Mucosa of stomach (tissue), 1 donor: Measurements from ENCODE around the gene PRPH2.

Experiments
- H3K27me3 ChIP-seq: one replicate; pipeline ENCODE4 v1.7.0; 2013; ENCODE audit warnings: mild to moderate bottlenecking, low read length; ENCODE audit not compliant: control insufficient read depth, insufficient read depth
- H3K36me3 ChIP-seq: one replicate; pipeline ENCODE4 v1.7.0; 2013; ENCODE audit warnings: low read length; ENCODE audit not compliant: control insufficient read depth, insufficient read depth
- H3K4me1 ChIP-seq: one replicate; pipeline ENCODE4 v1.7.0; 2013; ENCODE audit warnings: mild to moderate bottlenecking, low read length; ENCODE audit not compliant: control insufficient read depth, insufficient read depth
- H3K4me3 ChIP-seq: one replicate; pipeline ENCODE4 v1.7.0; 2013; ENCODE audit warnings: low read length
- H3K9ac ChIP-seq: one replicate; pipeline ENCODE4 v1.7.0; 2013; ENCODE audit warnings: mild to moderate bottlenecking, low read length, moderate library complexity
- H3K9me3 ChIP-seq: one replicate; pipeline ENCODE4 v1.7.0; 2013; ENCODE audit warnings: mild to moderate bottlenecking, low read length, moderate library complexity; ENCODE audit not compliant: control insufficient read depth
- donor health status: Pancreatic carcinoma.

Gene PRPH2, protein sequence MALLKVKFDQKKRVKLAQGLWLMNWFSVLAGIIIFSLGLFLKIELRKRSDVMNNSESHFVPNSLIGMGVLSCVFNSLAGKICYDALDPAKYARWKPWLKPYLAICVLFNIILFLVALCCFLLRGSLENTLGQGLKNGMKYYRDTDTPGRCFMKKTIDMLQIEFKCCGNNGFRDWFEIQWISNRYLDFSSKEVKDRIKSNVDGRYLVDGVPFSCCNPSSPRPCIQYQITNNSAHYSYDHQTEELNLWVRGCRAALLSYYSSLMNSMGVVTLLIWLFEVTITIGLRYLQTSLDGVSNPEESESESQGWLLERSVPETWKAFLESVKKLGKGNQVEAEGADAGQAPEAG

DNA sequence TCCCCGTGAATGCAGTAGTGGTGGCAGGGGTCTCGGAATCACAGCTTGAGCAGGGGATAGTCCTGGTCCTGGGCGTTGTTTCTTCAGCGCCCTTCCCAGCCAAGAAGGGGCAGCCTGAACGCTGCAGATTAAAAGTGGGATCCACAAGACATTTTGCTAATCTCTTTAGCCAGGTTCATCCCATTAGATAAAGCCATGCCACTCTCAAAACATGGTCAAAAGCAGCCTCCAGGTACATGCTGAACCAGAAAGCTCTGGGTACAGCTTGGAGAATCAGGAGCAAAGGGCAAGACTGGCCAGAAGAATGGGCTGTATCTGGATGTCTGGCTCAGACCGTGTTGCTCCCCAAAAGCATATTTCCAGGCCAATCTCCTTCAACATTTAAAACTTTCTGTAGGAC is at the start of gene PRPH2:
Gene PRPH2, minus strand, starts transcription at position 101 of the 400 bp plus-strand sequence. CDS start 263 bp downstream, outside the sequence.
- Histone ChIP-seq H3K4me1 (peaks cover 9% of the 10 kb centered on the region), H3K27me3 (no peaks in the 10 kb centered on the region), H3K9ac (no peak within 1 kb of the TSS), H3K36me3 (no peaks in the 10 kb centered on the region), H3K9me3 (no peaks in the 10 kb centered on the region), H3K4me3 (no peak within 1 kb of the TSS)

DNA sequence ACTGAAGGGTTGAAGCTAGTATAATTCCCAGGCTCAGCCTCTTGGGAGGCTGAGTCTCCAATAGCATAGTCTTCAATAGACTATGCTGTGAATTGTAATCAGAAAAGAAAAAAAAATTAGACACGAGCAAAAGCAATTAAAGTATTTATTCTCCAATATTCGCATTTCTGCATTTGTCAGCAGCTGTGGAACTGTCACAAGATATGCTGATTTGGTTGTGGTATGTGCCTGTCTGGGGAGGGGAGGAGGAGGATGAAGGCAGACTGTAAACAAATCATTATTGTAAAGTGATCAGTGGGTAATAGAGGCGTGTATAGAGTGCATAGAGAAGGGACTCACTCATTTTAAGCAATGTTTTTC is 49.3 kb upstream of the PRPH2 start:
- Histone ChIP-seq H3K9ac (no peak overlapping the region), H3K27me3 (no peaks in the 10 kb centered on the region), H3K4me3 (no peak overlapping the region), H3K4me1 (peaks cover 18% of the 10 kb centered on the region), H3K9me3 (no peaks in the 10 kb centered on the region), H3K36me3 (no peaks in the 10 kb centered on the region)

DNA sequence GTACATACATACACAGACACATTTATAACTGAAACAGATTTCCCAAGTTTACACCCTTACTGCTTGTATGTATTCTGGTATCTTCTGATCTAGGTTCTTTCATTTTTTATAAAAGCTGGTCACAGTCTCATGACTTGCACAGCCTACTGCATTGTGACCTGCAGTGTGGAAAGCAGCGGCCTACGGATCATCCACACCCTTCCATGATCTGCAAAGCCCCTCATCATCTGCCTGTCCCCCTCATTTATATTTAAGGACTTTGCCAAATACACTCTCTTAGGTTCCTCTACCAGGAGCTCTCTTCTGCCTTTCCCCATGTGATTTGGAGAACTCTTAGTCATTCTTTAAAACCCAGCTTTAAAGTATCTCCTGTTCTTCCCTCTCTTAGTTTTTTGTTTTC is 47.4 kb upstream of the PRPH2 start:
- H3K4me1 ChIP-seq, result peaks cover 13% of the 10 kb centered on the region

DNA sequence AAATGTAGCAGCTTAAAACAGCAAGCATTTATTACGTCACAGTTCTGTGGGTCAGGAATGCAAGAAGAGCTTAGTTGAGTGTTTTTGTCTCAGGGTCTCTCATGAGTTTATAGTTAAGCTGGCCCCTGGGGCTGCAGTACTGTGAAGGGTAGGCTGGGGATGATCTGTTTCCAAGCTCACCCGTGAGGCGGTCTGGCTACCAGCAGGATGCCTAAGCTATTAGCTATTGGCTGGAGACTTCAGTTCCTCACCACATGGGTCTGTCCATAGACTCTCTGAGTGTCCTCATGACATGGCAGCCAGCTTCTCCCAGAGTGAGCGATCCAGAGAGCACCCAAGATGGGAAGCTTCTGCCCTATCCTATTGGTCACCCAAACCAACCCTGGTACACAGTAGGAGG is 46.7 kb upstream of the PRPH2 start:
- H3K4me3 ChIP-seq, result no peak overlapping the region

More for the DNA sequence above, 47.4 kb upstream of the PRPH2 start:
- no peak overlapping the region for H3K9ac ChIP-seq
- no peaks in the 10 kb centered on the region for H3K36me3 ChIP-seq
- H3K27me3 ChIP-seq, result no peaks in the 10 kb centered on the region
- H3K4me3 ChIP-seq, result no peak overlapping the region
- no peaks in the 10 kb centered on the region for H3K9me3 ChIP-seq

DNA sequence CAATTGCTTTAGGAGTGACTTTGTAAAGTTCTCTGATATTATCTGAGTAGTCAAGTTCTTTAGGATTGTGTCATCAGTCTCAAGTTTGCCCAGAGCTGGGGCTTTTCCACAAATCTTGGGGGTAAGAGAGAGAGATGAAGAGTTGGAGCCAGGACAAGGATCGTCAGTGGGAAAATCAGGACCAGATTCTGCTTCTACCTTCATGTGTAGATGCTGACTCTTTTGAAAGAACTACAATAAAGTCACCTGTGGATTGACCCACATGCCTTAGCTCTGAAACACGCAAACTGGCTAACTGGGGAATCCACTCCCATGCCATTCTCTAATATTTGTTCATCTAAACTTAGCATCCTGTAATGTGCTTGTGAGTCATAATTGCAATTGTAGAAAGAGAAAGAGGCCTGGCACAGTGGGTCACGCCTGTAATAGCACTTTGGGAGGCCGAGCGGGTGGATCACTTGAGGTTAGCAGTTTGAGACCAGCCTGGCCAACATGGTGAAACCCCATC is 43.8 kb upstream of the PRPH2 start:
- H3K9me3 ChIP-seq, result no peaks in the 10 kb centered on the region
- no peak overlapping the region for H3K9ac ChIP-seq
- no peaks in the 10 kb centered on the region for H3K27me3 ChIP-seq
- no peaks in the 10 kb centered on the region for H3K36me3 ChIP-seq
- peaks cover 5% of the 10 kb centered on the region for H3K4me1 ChIP-seq
- no peak overlapping the region for H3K4me3 ChIP-seq

More for the DNA sequence above, 46.7 kb upstream of the PRPH2 start:
- Histone ChIP-seq H3K27me3 (no peaks in the 10 kb centered on the region), H3K4me1 (peaks cover 7% of the 10 kb centered on the region), H3K9me3 (no peaks in the 10 kb centered on the region), H3K9ac (no peak overlapping the region), H3K36me3 (no peaks in the 10 kb centered on the region)

DNA sequence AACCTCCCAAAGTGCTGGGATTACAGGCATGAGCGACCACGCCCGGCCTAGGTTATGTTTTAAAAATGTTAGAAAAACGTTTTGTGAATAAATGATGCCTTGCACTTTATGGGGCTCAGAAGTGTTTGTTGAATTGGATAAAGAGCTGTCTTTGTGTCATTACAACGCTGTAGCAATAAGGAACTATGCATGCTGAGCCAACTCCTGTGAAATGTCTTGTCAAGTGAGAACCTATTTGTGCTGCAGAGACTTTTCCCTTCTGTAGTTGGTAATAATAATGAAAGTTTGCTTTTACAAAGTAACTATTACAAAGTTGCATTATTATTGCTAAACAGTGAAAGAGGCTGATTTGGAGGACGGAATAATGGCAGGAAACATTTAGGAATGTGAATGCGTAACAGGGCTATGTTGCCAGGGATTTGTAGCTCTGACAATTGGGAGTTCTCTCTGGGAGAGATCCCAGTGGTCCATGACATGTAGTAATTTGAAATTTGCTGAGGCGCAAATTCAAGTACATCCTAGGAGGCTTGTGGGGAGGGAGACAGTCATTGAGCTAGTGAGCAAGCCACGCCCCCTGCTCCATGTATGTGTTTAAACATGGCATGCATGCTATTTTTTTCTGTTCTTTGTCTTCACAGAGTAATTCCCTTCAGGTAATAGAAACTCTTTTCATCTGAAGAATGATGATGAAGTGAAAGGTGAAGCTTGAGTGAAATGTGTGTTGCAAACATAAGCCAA is 42.7 kb upstream of the PRPH2 start:
- no peaks in the 10 kb centered on the region for H3K36me3 ChIP-seq
- H3K4me3 ChIP-seq, result no peak overlapping the region
- no peak overlapping the region for H3K9ac ChIP-seq
- H3K4me1 ChIP-seq, result no peaks in the 10 kb centered on the region
- H3K9me3 ChIP-seq, result no peaks in the 10 kb centered on the region
- H3K27me3 ChIP-seq, result no peaks in the 10 kb centered on the region

DNA sequence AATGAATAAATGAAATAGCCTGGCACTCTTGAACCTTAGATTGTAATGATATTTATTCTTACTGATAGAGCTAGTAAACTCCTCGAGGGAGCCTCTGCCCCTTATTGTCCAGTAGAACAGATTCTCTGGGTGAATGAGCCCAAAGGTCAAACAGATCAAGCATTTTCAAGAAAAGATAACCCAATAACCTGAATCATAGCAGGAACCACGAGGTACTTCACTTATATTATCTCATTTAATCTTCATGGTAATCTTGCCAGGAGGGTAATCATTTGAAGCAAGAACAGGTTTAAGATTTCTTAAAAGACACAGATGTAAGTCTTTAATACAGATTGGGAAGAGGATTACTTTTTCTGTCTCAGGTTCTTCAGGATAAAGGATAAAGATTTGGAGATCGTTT is 40.6 kb upstream of the PRPH2 start:
- Histone ChIP-seq H3K4me1 (no peaks in the 10 kb centered on the region), H3K9me3 (no peaks in the 10 kb centered on the region), H3K4me3 (no peak overlapping the region), H3K9ac (no peak overlapping the region), H3K27me3 (no peaks in the 10 kb centered on the region), H3K36me3 (no peaks in the 10 kb centered on the region)

DNA sequence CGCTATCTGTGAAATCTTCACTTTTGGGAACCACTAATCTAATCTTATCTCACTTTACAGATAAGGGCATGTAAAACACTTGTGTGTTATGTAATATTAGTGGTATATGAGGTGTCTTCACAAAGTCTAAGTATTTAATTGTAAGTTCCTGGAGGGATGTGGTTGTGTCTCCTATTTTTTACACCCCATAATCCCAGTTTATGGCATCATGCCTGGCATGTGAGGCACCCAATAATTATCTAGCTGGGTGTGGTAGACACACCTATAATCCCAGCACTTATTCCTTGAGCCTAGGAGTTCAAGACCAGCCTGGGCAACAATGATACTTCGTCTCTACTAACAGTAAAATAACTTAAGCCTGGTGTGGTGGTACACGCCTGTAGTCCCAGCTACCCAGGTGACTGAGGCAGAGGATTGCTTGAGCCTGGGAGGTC is 40.0 kb upstream of the PRPH2 start:
- Histone ChIP-seq H3K4me3 (no peak overlapping the region), H3K36me3 (no peaks in the 10 kb centered on the region), H3K9ac (no peak overlapping the region), H3K4me1 (no peaks in the 10 kb centered on the region), H3K9me3 (no peaks in the 10 kb centered on the region), H3K27me3 (no peaks in the 10 kb centered on the region)

DNA sequence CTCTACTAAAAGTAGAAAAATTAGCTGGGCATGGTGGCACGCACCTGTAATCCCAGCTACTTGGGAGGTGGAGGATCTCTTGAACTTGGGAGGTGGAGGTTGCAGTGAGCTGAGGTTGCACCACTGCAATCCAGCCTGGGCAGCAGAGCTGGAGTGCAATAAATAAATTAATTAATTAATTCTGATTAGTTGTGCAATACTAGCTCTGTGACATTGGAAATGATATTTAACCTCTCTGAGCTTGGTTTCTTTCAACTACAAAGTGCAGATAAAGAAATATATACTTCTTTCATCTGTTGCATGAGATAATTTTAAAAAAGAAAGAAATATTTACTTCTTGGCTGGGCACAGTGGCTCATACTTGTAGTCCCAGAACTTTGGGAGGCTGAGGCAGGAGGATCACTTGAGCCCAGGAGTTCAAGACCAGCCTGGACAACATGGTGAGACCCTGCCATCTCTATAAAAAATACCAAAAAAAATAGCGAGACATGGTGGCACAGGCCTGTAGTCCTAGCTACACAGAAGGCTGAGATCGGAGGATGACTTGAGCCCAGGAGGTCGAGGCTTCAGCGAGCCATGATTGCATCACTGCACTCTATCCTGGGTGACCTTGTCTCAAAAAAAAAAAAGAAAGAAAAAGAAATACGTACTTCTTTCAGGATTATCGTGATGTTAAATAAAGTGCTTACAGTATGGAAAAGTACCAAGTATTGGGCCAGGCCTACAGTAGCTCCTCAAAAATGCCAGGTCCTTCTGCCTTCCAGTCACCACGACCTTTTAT is 39.1 kb upstream of the PRPH2 start:
- no peaks in the 10 kb centered on the region for H3K27me3 ChIP-seq
- H3K9ac ChIP-seq, result no peak overlapping the region
- H3K9me3 ChIP-seq, result no peaks in the 10 kb centered on the region
- no peak overlapping the region for H3K4me3 ChIP-seq
- H3K36me3 ChIP-seq, result no peaks in the 10 kb centered on the region
- no peaks in the 10 kb centered on the region for H3K4me1 ChIP-seq

DNA sequence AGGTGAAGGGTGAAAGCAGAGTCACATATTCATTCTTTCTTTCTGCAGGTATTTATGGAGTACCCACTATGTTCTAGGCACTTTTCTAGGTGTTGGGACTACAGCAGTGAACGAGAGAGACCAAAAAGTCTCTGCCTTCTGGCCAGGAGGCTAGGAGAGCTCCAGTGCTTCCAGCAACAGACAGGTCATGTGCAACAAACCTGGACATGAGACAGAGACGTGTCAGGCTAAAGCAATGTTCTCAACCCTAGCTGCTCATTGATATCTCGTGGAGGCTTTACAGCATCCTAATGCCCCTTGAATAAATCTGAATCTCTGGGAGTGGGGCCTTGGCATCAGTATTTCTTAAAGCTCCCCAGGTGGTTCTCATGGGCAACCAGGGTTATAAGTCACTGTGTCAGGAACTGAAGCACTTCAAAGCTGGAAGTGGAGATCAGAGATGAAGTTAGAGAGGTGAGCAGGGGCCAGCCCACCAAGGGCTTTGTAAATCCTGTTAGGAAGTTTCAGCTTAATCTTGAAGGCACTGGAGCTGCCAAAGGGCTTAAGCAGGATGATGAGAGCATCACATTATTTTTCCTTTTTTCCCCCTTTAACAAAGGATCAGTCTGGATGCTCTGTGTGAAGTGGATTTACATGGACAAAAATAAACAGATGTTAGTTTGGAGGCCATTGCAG is 36.5 kb upstream of the PRPH2 start:
- Histone ChIP-seq H3K36me3 (no peaks in the 10 kb centered on the region), H3K9ac (no peak overlapping the region), H3K4me1 (no peaks in the 10 kb centered on the region), H3K4me3 (no peak overlapping the region), H3K27me3 (no peaks in the 10 kb centered on the region), H3K9me3 (no peaks in the 10 kb centered on the region)

DNA sequence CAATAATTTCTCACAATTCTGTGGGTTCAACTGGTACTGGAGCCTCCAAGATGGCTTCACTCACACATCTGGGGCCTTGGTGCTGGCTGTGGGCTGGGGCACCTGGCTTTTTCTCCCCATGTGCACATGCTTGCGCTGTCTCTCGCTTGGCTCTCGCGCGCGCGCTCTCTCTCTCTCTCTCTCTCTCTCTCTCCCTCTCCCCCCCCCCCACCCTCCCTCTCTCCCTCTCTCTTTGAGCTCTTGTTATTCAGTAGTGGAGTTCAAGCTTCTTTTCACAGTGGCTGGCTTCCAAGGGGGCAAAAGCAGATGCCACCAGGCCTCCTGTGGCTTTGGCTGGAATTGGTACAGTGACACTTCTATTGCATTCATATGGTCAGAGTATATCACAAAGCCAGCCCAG is 34.3 kb upstream of the PRPH2 start:
- Histone ChIP-seq H3K4me3 (no peak overlapping the region), H3K9me3 (no peaks in the 10 kb centered on the region), H3K36me3 (no peaks in the 10 kb centered on the region), H3K9ac (no peak overlapping the region), H3K27me3 (no peaks in the 10 kb centered on the region), H3K4me1 (no peaks in the 10 kb centered on the region)
